GM10248 (cell line): ENCODE results near the gene FIGNL1.

Experiments used
- CTCF ChIA-PET: fragments of 300-600 bp; sonication (Branson Sonifier 250); formaldehyde crosslinking; extraction: SDS; loops from one replicate; lab custom pipeline; 2021; ENCODE audit warnings: antibody characterized with exemption; lab: Yijun Ruan, JAX
- POLR2A ChIA-PET: fragments of 350-650 bp; sonication (Branson Sonifier 250); formaldehyde crosslinking; extraction: SDS; loops from one replicate; lab custom pipeline; 2020; ENCODE audit warnings: antibody characterized with exemption; lab: Yijun Ruan, JAX
- DNase-seq: peaks from one replicate; pipeline ENCODE4 v3.0.0; 2012; ENCODE audit errors: extremely low spot score
- CTCF ChIP-seq: IDR thresholded peaks from 2 replicates; pipeline ENCODE4 v1.5.1; 2012; ENCODE audit warnings: mild to moderate bottlenecking, low read depth; ENCODE audit errors: extremely low read depth, missing control alignments, control extremely low read depth

Gene FIGNL1

GRCh38 chr7:50449881-50450589 lies at the start of gene FIGNL1:
Gene FIGNL1 (minus strand): TSS chr7:50450350. CDS start chr7:50447287, 3,063 bp downstream.
- peak; percentile 89 for DNase-seq
- ChIA-PET CTCF (interaction anchor here (0.9 to 2.5 kb wide), 4 partner anchors 11 to 245 kb away, joined by 3 to 9 read pairs (median 3); no protein-coding TSS in a partner anchor), POLR2A (no interaction called here)
- TF ChIP-seq CTCF = no peak

GRCh38 chr7:50499092-50499491 lies 48.9 kb upstream of the FIGNL1 start:
- no peak for TF ChIP-seq CTCF

GRCh38 chr7:50497968-50498367 lies 47.8 kb upstream of the FIGNL1 start:
- ChIA-PET CTCF (interaction anchor here (0.9 to 2.8 kb wide), 4 partner anchors 10 to 405 kb away, joined by 3 to 10 read pairs (median 4); no protein-coding TSS in a partner anchor), POLR2A (no interaction called here)
- no peak for TF ChIP-seq CTCF
- DNase-seq = no peak

More at GRCh38 chr7:50499092-50499491, 48.9 kb upstream of the FIGNL1 start:
- CTCF ChIA-PET = interaction anchor here (1.7 to 2.8 kb wide), 2 partner anchors 11 kb away, joined by 4 to 10 read pairs; no protein-coding TSS in a partner anchor
- POLR2A ChIA-PET = no interaction called here
- DNase-seq = no peak

GRCh38 chr7:50497068-50497642 lies 47.0 kb upstream of the FIGNL1 start:
- ChIA-PET CTCF (interaction anchor here (0.9 to 2.8 kb wide), 5 partner anchors 9 to 664 kb away, joined by 3 to 10 read pairs (median 3); no protein-coding TSS in a partner anchor), POLR2A (no interaction called here)
- TF ChIP-seq CTCF = no peak
- DNase-seq = no peak

GRCh38 chr7:50496569-50496968 lies 46.4 kb upstream of the FIGNL1 start:
- CTCF ChIA-PET = interaction anchor here (0.9 to 2.8 kb wide), 4 partner anchors 9 to 664 kb away, joined by 3 to 10 read pairs (median 3); no protein-coding TSS in a partner anchor
- TF ChIP-seq CTCF = no peak
- POLR2A ChIA-PET = no interaction called here
- DNase-seq = no peak

GRCh38 chr7:50495746-50496145 lies 45.6 kb upstream of the FIGNL1 start:
- POLR2A ChIA-PET = no interaction called here
- no peak for TF ChIP-seq CTCF
- CTCF ChIA-PET = interaction anchor here (1.3 kb wide), 1 partner anchor 665 kb away, joined by 3 read pairs; no protein-coding TSS in a partner anchor
- DNase-seq = no peak
